ENCODE data around the gene NLRP14. TPM values are rescaled to one million over a fixed set of nuclear protein-coding genes. Genes with fewer than 3 reads are reported as not detected.

NLRP14 gene, protein sequence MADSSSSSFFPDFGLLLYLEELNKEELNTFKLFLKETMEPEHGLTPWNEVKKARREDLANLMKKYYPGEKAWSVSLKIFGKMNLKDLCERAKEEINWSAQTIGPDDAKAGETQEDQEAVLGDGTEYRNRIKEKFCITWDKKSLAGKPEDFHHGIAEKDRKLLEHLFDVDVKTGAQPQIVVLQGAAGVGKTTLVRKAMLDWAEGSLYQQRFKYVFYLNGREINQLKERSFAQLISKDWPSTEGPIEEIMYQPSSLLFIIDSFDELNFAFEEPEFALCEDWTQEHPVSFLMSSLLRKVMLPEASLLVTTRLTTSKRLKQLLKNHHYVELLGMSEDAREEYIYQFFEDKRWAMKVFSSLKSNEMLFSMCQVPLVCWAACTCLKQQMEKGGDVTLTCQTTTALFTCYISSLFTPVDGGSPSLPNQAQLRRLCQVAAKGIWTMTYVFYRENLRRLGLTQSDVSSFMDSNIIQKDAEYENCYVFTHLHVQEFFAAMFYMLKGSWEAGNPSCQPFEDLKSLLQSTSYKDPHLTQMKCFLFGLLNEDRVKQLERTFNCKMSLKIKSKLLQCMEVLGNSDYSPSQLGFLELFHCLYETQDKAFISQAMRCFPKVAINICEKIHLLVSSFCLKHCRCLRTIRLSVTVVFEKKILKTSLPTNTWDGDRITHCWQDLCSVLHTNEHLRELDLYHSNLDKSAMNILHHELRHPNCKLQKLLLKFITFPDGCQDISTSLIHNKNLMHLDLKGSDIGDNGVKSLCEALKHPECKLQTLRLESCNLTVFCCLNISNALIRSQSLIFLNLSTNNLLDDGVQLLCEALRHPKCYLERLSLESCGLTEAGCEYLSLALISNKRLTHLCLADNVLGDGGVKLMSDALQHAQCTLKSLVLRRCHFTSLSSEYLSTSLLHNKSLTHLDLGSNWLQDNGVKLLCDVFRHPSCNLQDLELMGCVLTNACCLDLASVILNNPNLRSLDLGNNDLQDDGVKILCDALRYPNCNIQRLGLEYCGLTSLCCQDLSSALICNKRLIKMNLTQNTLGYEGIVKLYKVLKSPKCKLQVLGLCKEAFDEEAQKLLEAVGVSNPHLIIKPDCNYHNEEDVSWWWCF
- not detected for total RNA-seq
- polyA plus RNA-seq: not detected

DNA sequence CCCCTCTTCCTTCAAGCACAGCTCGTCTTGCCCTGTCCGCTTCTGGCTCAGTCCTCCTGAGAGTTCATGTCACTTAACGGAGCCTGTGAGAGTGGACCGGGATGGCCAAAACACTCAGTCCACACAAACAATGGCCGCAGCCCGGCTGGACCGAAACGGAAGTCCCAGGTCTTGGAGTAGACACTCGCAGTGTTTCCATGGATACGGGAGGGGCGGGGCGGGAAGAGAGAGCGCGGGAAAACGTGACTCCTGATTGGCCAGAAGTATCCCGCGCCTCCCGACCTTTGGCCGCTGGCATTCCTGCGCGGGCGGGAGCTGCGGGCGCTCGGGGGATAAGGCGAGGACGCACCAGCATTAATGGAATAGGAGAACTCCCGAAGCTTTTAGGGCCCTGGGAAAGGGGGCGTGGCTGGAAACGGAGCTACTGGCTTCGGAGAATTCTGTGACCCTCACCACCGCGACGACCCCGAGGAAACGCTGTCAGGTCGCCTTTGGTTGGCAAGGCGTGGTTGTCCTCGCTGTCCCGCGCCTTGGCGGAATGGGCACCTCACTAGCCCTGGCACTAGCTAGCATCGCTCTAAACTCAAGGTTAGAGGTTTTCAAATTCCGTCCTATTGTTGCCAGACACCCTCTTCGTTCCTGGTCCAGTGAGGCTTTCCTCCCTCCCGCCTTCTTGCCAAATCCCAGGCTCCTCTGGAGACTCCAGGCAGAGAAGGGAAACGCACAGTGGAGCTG, at the start of gene NLRP14, which contains the start of gene ZNF214:
TSS of gene NLRP14 (plus strand) at position 297 of the 735 bp plus-strand sequence. CDS start 18,108 bp downstream, outside the sequence.
TSS of gene ZNF214 (minus strand) at position 164 of the 735 bp plus-strand sequence. CDS start 17,511 bp downstream, outside the sequence.
- peaks cover 30 to 37% of the 10 kb centered on the region in 2 donors for H3K27me3 Mint-ChIP-seq
- H3K36me3 ChIP-seq (ENCODE audit: insufficient read depth, low read length): no peaks in the 10 kb centered on the region
- CTCF ChIA-PET: no interaction called here
- no peaks in the 10 kb centered on the region for H3K4me1 ChIP-seq (ENCODE audit: insufficient read depth, low read length)
- H3K9me3 Mint-ChIP-seq: peaks cover 0 to 5% (median 2%) of the 10 kb centered on the region in 5 donors
- H3K4me1 Mint-ChIP-seq: peaks cover 0 to 8% (median 0%) of the 10 kb centered on the region in 3 donors
- no peaks in the 10 kb centered on the region for H3K27me3 ChIP-seq (ENCODE audit: insufficient read depth, low read length, poor library complexity, severe bottlenecking)
- H3K4me3 Mint-ChIP-seq: peak within 1 kb of the TSS in 1 of 7 donors; percentile 13
- DNase-seq: no peak
- no peaks in the 10 kb centered on the region for H3K36me3 Mint-ChIP-seq
- POLR2A ChIA-PET: no interaction called here
- no peaks in the 10 kb centered on the region for H3K9me3 ChIP-seq (ENCODE audit: low read length)
- H3K4me3 ChIP-seq (ENCODE audit: low read length): no peak within 1 kb of the TSS
- H3K27ac ChIP-seq (ENCODE audit: low read depth, low read length): no peak within 1 kb of the TSS
- no peak within 1 kb of the TSS for H3K27ac Mint-ChIP-seq

DNA sequence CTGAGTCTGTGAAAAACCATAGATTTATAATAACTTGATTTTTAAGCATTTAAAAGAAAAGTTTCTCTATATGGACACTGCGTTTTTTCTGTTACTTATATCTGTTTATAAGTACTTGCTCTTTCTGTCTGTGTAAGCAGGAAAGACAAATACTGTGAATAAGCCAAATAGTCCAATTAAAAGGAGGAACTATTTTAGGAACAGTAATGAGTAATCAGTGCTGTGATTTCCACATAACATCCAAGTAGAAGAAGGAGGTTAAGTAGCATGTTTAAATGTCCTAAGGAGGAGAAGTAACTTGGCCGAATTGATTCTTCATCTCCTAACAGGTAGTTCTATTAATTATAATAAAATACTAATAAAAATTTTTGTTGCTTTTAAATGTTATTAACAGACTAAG, 40.9 kb upstream of the NLRP14 start:
- Mint-ChIP-seq H3K36me3 (peaks cover 0 to 2% (median 0%) of the 10 kb centered on the region in 3 donors), H3K4me3 (no peak overlapping the region), H3K27ac (no peak overlapping the region), H3K4me1 (no peaks in the 10 kb centered on the region), H3K27me3 (peaks cover 7 to 21% of the 10 kb centered on the region in 2 donors), H3K9me3 (peaks cover 0 to 11% (median 0%) of the 10 kb centered on the region in 5 donors)
- no peaks in the 10 kb centered on the region for H3K36me3 ChIP-seq (ENCODE audit: insufficient read depth, low read length)
- no peaks in the 10 kb centered on the region for H3K27me3 ChIP-seq (ENCODE audit: insufficient read depth, low read length, poor library complexity, severe bottlenecking)
- no peaks in the 10 kb centered on the region for H3K4me1 ChIP-seq (ENCODE audit: insufficient read depth, low read length)
- DNase-seq: no peak
- no peaks in the 10 kb centered on the region for H3K9me3 ChIP-seq (ENCODE audit: low read length)
- H3K27ac ChIP-seq (ENCODE audit: low read depth, low read length): no peak overlapping the region
- POLR2A ChIA-PET: no interaction called here
- CTCF ChIA-PET: no interaction called here
- no peak overlapping the region for H3K4me3 ChIP-seq (ENCODE audit: low read length)

DNA sequence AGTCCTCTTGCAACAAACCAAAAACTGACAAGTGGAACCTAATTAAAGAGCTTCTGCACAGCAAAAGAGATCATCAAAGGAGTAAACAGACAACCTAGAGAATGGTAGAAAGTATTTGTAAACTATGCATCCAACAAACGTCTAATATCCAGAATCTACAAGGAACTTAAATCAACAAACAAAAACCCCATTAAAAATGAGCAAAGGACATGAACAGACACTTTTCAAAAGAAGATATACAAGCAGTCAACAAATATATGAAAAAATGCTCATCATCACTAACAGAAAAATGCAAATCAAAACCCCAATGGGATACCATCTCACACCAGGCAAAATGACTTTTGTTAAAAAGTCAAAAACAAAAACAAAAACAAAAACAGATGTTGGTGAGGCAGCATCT, 33.8 kb upstream of the NLRP14 start:
- H3K36me3 ChIP-seq (ENCODE audit: insufficient read depth, low read length): no peaks in the 10 kb centered on the region
- Mint-ChIP-seq H3K36me3 (no peaks in the 10 kb centered on the region), H3K4me1 (no peaks in the 10 kb centered on the region), H3K27me3 (peaks cover 0 to 4% of the 10 kb centered on the region in 2 donors), H3K9me3 (peaks cover 0 to 7% (median 0%) of the 10 kb centered on the region in 5 donors), H3K4me3 (no peak overlapping the region), H3K27ac (no peak overlapping the region)
- H3K4me1 ChIP-seq (ENCODE audit: insufficient read depth, low read length): no peaks in the 10 kb centered on the region
- H3K9me3 ChIP-seq (ENCODE audit: low read length): no peaks in the 10 kb centered on the region
- H3K27ac ChIP-seq (ENCODE audit: low read depth, low read length): no peak overlapping the region
- POLR2A ChIA-PET: no interaction called here
- H3K4me3 ChIP-seq (ENCODE audit: low read length): no peak overlapping the region
- no peak for DNase-seq
- H3K27me3 ChIP-seq (ENCODE audit: insufficient read depth, low read length, poor library complexity, severe bottlenecking): no peaks in the 10 kb centered on the region
- CTCF ChIA-PET: no interaction called here

DNA sequence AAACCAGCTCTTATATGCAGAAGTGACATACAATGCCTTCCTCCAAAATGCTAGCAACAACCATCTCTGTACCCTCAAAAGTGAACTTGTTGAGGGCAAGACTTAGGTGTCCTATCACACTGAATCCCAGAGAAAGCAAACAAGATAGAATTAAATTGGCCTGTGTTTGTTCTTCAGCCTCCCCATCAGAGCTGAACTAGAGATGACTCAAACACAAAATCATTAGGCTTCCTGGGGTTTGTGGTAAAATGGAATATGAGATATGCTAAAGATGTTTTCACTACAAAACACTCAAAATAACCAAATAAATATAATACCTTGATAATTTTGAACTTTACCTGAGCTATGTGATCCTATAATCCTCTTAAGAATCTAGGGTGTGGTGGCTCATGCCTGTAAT, 31.8 kb upstream of the NLRP14 start:
- no peaks in the 10 kb centered on the region for H3K9me3 ChIP-seq (ENCODE audit: low read length)
- no peak overlapping the region for H3K4me3 ChIP-seq (ENCODE audit: low read length)
- ChIA-PET POLR2A (no interaction called here), CTCF (no interaction called here)
- no peaks in the 10 kb centered on the region for H3K4me1 ChIP-seq (ENCODE audit: insufficient read depth, low read length)
- no peak overlapping the region for H3K27ac Mint-ChIP-seq
- DNase-seq: no peak
- no peak overlapping the region for H3K27ac ChIP-seq (ENCODE audit: low read depth, low read length)
- H3K4me3 Mint-ChIP-seq: no peak overlapping the region
- H3K4me1 Mint-ChIP-seq: no peaks in the 10 kb centered on the region
- no peaks in the 10 kb centered on the region for H3K27me3 ChIP-seq (ENCODE audit: insufficient read depth, low read length, poor library complexity, severe bottlenecking)
- peaks cover 0 to 5% (median 0%) of the 10 kb centered on the region in 5 donors for H3K9me3 Mint-ChIP-seq
- H3K27me3 Mint-ChIP-seq: peaks cover 0 to 2% of the 10 kb centered on the region in 2 donors
- H3K36me3 ChIP-seq (ENCODE audit: insufficient read depth, low read length): no peaks in the 10 kb centered on the region
- no peaks in the 10 kb centered on the region for H3K36me3 Mint-ChIP-seq

DNA sequence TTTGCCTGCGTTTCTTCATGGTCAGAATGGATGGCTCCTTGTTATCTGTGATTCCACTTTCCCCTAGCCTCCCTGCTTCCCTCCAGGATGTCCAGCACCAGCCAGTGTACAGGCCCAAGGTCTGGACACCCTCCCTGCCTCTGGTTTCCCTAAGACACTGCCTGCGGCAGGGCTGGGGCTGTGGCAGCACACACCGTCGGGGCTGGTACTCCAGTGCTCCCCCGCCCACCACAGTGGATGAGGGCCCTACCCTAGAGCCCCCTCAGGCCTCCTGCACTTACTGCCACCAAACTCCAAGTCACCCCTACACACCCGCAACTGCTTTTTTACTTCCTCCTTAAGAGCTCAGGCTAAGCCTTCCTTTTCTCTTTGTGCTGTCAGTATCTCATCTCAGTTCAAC, 29.1 kb upstream of the NLRP14 start:
- POLR2A ChIA-PET: no interaction called here
- Histone ChIP-seq H3K36me3 (ENCODE audit: insufficient read depth, low read length) (no peaks in the 10 kb centered on the region), H3K4me3 (ENCODE audit: low read length) (no peak overlapping the region), H3K27ac (ENCODE audit: low read depth, low read length) (no peak overlapping the region), H3K9me3 (ENCODE audit: low read length) (no peaks in the 10 kb centered on the region), H3K27me3 (ENCODE audit: insufficient read depth, low read length, poor library complexity, severe bottlenecking) (no peaks in the 10 kb centered on the region), H3K4me1 (ENCODE audit: insufficient read depth, low read length) (no peaks in the 10 kb centered on the region)
- no peaks in the 10 kb centered on the region for H3K36me3 Mint-ChIP-seq
- peaks cover 0 to 5% (median 0%) of the 10 kb centered on the region in 5 donors for H3K9me3 Mint-ChIP-seq
- CTCF ChIA-PET: no interaction called here
- H3K4me1 Mint-ChIP-seq: no peaks in the 10 kb centered on the region
- no peak overlapping the region for H3K4me3 Mint-ChIP-seq
- no peak overlapping the region for H3K27ac Mint-ChIP-seq
- peaks cover 0 to 2% of the 10 kb centered on the region in 2 donors for H3K27me3 Mint-ChIP-seq
- no peak for DNase-seq

DNA sequence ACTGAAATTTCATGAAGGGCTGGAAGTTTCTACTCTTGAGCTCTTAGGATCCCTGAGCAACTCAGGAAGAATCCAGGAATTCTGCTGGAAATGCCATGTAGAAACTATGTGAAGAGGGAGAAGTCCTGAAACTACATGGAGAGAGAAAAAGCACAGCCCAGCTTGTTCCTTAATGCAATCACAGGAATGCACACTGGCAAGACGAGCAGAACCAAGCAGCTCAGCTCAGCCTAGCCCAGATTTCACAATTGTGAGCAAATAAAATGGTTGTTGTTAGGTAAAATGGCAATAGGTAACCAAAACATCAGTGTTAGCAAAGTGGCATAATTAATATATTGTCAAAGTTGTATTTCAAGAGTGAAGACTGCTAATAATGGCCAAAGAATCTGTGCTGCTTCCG, 28.3 kb upstream of the NLRP14 start:
- Mint-ChIP-seq H3K27ac (no peak overlapping the region), H3K36me3 (no peaks in the 10 kb centered on the region), H3K4me3 (no peak overlapping the region), H3K27me3 (no peaks in the 10 kb centered on the region), H3K4me1 (no peaks in the 10 kb centered on the region), H3K9me3 (peaks cover 0 to 2% (median 0%) of the 10 kb centered on the region in 5 donors)
- ChIA-PET POLR2A (no interaction called here), CTCF (no interaction called here)
- Histone ChIP-seq H3K27ac (ENCODE audit: low read depth, low read length) (no peak overlapping the region), H3K4me3 (ENCODE audit: low read length) (no peak overlapping the region), H3K4me1 (ENCODE audit: insufficient read depth, low read length) (no peaks in the 10 kb centered on the region), H3K9me3 (ENCODE audit: low read length) (no peaks in the 10 kb centered on the region), H3K36me3 (ENCODE audit: insufficient read depth, low read length) (no peaks in the 10 kb centered on the region), H3K27me3 (ENCODE audit: insufficient read depth, low read length, poor library complexity, severe bottlenecking) (no peaks in the 10 kb centered on the region)
- DNase-seq: no peak

DNA sequence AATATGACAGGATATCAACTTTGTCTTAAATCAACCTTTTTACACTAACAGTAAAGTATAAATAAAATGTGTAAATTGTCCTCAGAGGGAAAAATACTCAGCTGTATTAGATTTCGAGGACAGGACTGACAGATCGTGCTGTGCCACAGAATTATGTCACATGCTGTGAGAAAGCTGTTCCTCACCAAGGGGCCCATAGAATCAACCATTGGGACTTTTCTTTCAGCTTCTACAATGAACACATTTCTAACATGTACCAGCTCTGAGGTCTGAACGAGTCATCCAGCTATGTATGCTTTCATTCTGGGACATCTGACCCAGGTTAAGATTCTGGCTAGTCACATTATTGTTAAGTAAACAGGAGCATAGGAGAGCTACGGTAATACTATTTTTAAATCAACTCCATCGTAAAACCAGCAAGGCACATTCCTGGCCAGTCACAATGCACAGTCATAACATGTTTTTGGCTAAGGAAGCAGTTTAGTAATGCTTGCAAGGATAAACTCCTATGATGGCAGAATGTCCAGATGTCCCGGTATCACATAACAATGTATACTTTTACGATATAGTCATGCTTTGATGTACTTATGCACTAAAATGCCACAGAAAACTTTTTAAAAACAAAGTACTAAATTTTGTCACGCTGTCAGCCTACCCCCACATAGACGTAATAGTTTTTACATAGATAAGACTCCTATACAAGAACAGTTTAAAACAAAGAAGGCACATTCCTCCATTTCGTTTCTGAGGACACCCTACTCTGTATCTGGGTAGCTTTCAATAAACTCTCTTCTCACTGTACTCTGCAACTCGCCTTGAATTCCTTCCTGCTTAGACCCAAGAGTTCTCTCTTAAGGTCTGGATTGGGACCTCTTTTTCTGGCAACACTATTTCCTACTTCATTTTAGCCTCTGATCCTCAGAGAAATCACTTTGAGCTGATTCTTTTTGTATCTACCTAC, 27.5 kb upstream of the NLRP14 start:
- Mint-ChIP-seq H3K4me1 (no peaks in the 10 kb centered on the region), H3K27ac (no peak overlapping the region), H3K27me3 (no peaks in the 10 kb centered on the region), H3K36me3 (no peaks in the 10 kb centered on the region), H3K9me3 (no peaks in the 10 kb centered on the region), H3K4me3 (no peak overlapping the region)
- ChIA-PET POLR2A (no interaction called here), CTCF (no interaction called here)
- no peak overlapping the region for H3K4me3 ChIP-seq (ENCODE audit: low read length)
- H3K27ac ChIP-seq (ENCODE audit: low read depth, low read length): no peak overlapping the region
- no peaks in the 10 kb centered on the region for H3K9me3 ChIP-seq (ENCODE audit: low read length)
- H3K36me3 ChIP-seq (ENCODE audit: insufficient read depth, low read length): no peaks in the 10 kb centered on the region
- DNase-seq: no peak
- H3K4me1 ChIP-seq (ENCODE audit: insufficient read depth, low read length): no peaks in the 10 kb centered on the region
- no peaks in the 10 kb centered on the region for H3K27me3 ChIP-seq (ENCODE audit: insufficient read depth, low read length, poor library complexity, severe bottlenecking)
